ENCODE measurements around the gene TP73.
"Not testable (repeated sequence)": the region's sequence is repeated elsewhere in the genome, so short reads cannot be mapped to it uniquely, and the experiment has no call there.

Gene TP73

DNA sequence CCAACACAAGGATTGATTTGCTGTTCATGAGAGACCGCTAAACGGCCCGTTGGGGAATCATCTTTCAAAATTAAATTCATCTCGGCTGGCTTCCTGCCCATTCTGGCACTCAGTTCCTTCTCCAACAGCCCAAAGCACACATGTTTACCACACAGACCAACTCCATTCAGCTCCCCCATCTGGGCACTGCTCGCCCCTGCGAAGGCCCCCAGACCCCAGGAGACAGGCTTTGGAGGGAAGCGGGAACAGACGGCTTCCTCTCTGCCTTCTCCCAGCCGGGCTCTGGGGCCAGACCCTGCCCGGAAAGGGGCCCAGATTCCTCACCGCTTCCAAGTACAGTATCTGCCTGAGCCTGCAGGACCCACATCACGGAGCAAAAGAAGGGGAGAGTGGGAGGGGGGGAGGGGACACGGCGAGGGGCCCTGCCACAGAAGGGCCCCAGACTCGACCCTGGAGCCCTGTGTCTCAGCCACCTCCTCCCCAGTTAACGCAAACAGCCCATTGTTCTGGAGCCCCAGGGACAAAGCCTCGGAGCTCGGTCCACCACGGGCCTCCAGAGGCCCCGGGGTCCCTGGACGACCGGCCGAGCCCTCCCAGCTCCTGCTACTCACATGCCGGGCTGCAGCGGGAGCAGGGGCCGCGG is 41.7 kb upstream of the TP73 start:
- Histone ChIP-seq H3K4me3 (ENCODE audit: low read depth, low read length) (peak overlapping the region; percentile 61), H3K9me3 (ENCODE audit: control insufficient read depth, insufficient read depth, low read length) (no peaks in the 10 kb centered on the region), H3K9ac (ENCODE audit: low read depth, low read length) (no peak overlapping the region), H3K4me1 (ENCODE audit: control insufficient read depth, insufficient read depth, low read length) (no peaks in the 10 kb centered on the region), H3K36me3 (ENCODE audit: control insufficient read depth, insufficient read depth, low read length) (no peaks in the 10 kb centered on the region), H3K27me3 (ENCODE audit: control insufficient read depth, insufficient read depth, low read length) (peaks cover 8% of the 10 kb centered on the region)

DNA sequence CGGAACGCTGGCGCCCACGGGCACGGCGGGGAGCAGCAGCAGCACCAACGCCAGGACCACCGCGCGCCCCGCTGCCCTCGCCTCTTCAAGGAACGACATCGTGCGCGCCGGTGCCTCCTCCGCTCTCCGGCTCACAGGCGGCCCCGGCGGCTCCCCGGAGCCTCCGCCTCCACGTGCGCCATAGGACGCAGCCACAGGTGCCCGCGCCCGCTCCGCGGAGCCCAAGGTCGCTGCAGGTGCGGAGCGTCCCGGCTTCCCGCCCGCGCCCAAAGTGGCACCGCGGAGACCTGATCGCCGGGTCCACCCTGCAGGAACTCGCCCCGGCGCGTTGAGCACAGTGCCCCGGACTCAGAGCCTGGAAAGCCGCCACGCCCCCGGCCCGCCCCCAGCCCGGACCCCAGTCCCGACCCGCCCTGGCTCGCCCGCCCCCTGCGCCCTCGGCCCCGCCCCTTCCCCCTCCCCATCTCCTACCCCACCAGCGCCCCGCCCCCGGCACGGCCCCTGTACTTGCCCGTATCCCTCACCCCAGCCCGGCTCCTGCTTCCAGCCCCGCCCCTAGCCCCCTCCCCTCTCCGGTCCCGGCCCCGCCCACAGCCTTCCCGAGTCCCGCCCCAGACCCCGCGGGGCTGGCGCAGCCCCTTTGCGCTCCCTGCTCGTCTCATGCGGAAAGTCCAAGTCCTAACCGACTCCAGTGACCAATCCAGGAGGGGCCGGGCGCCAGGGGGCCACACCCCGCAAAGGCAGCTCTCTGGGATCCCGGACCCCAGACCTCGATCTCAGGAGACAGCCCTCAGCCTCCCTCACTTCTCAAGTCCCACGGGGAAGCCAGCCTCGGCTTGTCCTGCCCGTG is 40.9 kb upstream of the TP73 start, which contains the start of gene MEGF6:
MEGF6 (minus strand) TSS at position 339 of the 850 bp plus-strand sequence; CDS start at position 99, 240 bp downstream.
- H3K4me3 ChIP-seq (ENCODE audit: low read depth, low read length): peak within 1 kb of the TSS; percentile 61
- no peaks in the 10 kb centered on the region for H3K9me3 ChIP-seq (ENCODE audit: control insufficient read depth, insufficient read depth, low read length)
- no peak within 1 kb of the TSS for H3K9ac ChIP-seq (ENCODE audit: low read depth, low read length)
- peaks cover 8% of the 10 kb centered on the region for H3K27me3 ChIP-seq (ENCODE audit: control insufficient read depth, insufficient read depth, low read length)
- no peaks in the 10 kb centered on the region for H3K36me3 ChIP-seq (ENCODE audit: control insufficient read depth, insufficient read depth, low read length)
- no peaks in the 10 kb centered on the region for H3K4me1 ChIP-seq (ENCODE audit: control insufficient read depth, insufficient read depth, low read length)

DNA sequence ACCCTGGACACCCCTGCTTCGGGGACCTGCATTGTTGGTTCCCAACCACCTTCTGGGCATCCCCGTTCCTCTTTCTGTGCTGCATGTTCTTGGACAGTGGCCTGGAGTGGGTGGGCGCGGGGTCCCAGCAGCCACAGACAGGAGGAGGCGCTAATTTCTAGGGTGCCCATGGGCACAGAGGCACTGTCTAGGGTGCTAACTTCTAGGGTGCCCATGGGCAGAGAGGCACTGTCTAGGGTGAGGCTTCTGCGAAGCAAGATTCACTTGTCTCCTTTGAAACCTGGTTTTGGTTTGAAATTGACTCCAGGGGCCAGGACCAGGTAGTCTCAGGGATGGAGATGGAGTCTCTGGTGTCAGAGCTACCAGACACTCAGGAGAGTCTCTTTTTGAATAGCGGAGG is 40.2 kb upstream of the TP73 start:
- Histone ChIP-seq H3K9me3 (ENCODE audit: control insufficient read depth, insufficient read depth, low read length) (no peaks in the 10 kb centered on the region), H3K36me3 (ENCODE audit: control insufficient read depth, insufficient read depth, low read length) (no peaks in the 10 kb centered on the region), H3K27me3 (ENCODE audit: control insufficient read depth, insufficient read depth, low read length) (peaks cover 8% of the 10 kb centered on the region), H3K4me3 (ENCODE audit: low read depth, low read length) (peak overlapping the region; percentile 52), H3K9ac (ENCODE audit: low read depth, low read length) (no peak overlapping the region), H3K4me1 (ENCODE audit: control insufficient read depth, insufficient read depth, low read length) (no peaks in the 10 kb centered on the region)

DNA sequence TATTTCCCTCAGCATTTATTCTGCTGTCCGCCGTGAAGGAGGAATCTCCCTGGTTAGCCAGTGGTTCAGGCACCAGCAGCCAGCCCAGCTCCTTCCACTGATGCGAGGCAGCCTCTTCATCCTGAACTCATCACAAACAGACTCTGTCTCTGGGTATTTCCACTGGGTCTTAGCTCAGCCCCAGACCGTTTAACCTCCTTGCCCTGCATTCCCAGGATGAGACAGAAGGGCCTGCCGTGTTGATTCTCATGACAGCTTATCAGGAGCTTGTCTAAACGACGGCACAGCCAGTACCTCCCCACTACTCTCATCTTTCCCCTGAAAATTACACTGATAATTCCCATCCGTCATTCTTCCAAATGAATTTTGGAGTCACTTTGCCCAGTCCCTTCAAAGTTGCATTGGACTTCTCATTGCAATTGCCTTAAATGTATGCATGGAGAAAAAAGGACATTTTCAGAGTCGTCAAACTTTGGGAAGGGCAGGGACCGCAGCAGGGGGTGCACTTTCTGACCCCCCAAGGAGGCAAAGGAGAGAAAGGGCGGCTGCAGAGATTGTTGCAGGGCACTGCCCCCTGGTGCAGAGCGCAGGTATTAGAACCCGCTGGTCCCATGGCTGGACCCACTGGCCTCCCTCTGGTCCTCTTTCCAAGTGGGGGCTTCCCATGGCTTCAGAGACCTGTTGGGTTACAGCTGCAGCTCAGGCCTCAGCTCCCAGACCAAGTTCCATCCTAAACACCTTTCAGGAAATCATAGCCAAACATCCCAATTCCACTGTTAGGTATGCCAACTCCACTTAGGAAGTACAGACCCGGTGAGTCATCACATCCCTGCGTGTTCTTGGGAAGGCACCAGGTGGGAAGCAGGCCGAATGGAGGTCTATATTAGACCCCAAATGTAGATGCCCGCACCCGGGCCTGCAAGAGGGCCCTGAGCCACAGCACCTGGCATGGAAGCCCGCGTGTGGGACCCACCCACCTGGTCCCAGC is 37.3 kb upstream of the TP73 start:
- H3K4me1 ChIP-seq (ENCODE audit: control insufficient read depth, insufficient read depth, low read length): no peaks in the 10 kb centered on the region
- no peaks in the 10 kb centered on the region for H3K9me3 ChIP-seq (ENCODE audit: control insufficient read depth, insufficient read depth, low read length)

DNA sequence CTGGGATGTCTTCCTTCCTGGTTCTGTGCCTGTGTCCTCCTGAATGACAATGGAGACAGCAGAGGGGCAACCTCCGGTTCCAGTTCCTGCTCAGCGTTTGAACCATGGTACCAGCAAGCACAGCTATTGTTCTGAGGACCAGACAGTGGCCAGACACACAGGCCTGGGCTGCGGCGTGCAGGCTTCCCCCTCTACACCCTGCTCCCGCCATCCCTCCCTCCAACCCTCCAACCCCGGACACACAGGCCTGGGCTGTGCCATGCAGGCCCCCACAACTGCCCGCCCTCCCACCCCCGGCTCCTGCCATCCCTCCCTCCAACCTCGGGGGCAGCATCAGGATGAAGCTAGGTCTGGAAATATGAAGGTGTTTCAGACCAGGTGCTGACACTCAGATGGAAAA is 35.5 kb upstream of the TP73 start:
- no peak overlapping the region for H3K4me3 ChIP-seq (ENCODE audit: low read depth, low read length)
- H3K36me3 ChIP-seq (ENCODE audit: control insufficient read depth, insufficient read depth, low read length): no peaks in the 10 kb centered on the region
- no peaks in the 10 kb centered on the region for H3K4me1 ChIP-seq (ENCODE audit: control insufficient read depth, insufficient read depth, low read length)
- H3K27me3 ChIP-seq (ENCODE audit: control insufficient read depth, insufficient read depth, low read length): peaks cover 10% of the 10 kb centered on the region
- no peaks in the 10 kb centered on the region for H3K9me3 ChIP-seq (ENCODE audit: control insufficient read depth, insufficient read depth, low read length)
- no peak overlapping the region for H3K9ac ChIP-seq (ENCODE audit: low read depth, low read length)

More for the DNA sequence above, 37.3 kb upstream of the TP73 start:
- no peaks in the 10 kb centered on the region for H3K36me3 ChIP-seq (ENCODE audit: control insufficient read depth, insufficient read depth, low read length)
- H3K4me3 ChIP-seq (ENCODE audit: low read depth, low read length): no peak overlapping the region
- peaks cover 8% of the 10 kb centered on the region for H3K27me3 ChIP-seq (ENCODE audit: control insufficient read depth, insufficient read depth, low read length)
- H3K9ac ChIP-seq (ENCODE audit: low read depth, low read length): no peak overlapping the region

DNA sequence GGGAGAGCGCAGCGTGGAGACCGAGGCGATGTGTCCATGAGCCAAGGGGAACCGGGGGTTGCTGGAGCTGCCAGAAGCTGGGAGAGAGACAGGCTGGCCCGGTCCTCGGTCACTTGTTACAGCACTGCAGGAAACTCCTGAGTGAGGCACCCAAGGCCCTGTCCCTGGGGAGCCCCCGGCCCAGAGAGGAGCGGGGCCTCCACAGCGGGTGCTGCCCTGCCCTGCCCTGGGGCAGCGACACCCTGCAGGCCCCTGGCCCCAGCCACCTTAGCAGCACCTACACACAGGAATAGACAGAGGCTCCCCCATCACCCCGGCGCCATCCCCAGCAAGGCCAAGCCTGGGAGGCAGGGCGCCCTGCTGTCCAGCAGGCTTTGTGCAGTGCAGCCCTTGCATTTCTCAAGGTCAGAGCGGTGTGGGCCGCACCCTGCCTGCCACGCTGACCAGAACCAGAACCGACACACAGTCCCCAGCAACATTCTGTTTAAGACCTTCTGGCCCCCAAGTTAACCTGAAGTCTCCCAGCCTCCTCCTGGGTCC is 34.4 kb upstream of the TP73 start:
- H3K27me3 ChIP-seq (ENCODE audit: control insufficient read depth, insufficient read depth, low read length): peaks cover 3% of the 10 kb centered on the region
- no peaks in the 10 kb centered on the region for H3K36me3 ChIP-seq (ENCODE audit: control insufficient read depth, insufficient read depth, low read length)
- H3K9me3 ChIP-seq (ENCODE audit: control insufficient read depth, insufficient read depth, low read length): no peaks in the 10 kb centered on the region
- H3K9ac ChIP-seq (ENCODE audit: low read depth, low read length): no peak overlapping the region
- no peak overlapping the region for H3K4me3 ChIP-seq (ENCODE audit: low read depth, low read length)
- no peaks in the 10 kb centered on the region for H3K4me1 ChIP-seq (ENCODE audit: control insufficient read depth, insufficient read depth, low read length)

DNA sequence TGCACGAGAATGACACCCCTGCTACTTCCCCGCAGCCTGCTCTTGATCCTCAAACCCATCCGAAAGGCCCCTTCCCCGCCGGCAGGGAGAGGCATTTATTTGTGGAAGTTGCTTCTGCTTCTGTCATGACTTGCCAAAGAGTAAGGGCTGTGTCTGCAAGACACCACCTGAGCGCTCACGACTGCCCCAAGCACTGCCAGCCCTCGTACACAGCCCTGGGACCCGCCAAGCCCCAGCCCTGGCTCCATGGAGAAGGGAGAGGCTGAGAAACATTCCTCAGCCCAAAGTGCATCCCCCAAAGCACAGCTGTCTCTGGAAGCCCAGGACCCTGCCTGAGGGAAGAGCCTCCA is 33.8 kb upstream of the TP73 start:
- Histone ChIP-seq H3K4me1 (ENCODE audit: control insufficient read depth, insufficient read depth, low read length) (no peaks in the 10 kb centered on the region), H3K9me3 (ENCODE audit: control insufficient read depth, insufficient read depth, low read length) (no peaks in the 10 kb centered on the region), H3K27me3 (ENCODE audit: control insufficient read depth, insufficient read depth, low read length) (peaks cover 3% of the 10 kb centered on the region), H3K9ac (ENCODE audit: low read depth, low read length) (no peak overlapping the region), H3K36me3 (ENCODE audit: control insufficient read depth, insufficient read depth, low read length) (no peaks in the 10 kb centered on the region), H3K4me3 (ENCODE audit: low read depth, low read length) (no peak overlapping the region)

DNA sequence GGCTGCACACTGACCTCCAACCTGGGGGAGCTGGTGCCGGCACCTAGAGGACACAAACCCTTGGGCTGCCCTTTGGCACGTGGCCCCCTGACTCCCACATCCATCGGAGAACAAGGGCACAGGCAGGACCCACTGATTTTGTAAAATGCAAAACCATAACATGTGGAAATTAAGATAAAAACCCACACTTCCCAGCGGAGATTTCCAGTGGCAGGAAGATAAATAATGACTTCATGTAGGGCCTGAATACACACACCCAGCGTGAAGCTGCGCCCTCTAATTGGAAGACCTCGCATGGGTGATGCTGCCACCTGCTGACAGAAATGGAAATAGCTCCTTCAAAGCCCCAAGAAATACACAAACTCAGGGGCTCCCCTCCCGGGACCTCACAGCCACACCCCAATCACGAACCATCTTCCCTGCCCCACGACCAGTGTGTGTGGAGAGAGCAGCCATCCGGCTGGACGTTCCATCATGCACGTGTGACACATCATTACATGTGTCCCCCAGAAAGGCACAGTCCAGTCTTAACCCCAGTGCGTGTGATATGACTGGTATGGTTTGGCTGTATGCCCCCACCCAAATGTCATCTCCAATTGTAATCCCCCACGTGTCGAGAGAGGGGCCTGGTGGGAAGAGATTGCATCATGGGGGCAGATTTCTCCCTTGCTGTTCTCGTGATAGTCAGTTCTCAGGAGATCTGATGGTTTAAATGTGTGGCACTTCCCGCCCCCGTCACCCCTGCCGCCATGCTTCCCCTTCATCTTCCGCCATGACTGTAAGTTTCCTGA is 33.2 kb upstream of the TP73 start:
- Histone ChIP-seq H3K4me1 (ENCODE audit: control insufficient read depth, insufficient read depth, low read length) (no peaks in the 10 kb centered on the region), H3K36me3 (ENCODE audit: control insufficient read depth, insufficient read depth, low read length) (no peaks in the 10 kb centered on the region), H3K27me3 (ENCODE audit: control insufficient read depth, insufficient read depth, low read length) (peaks cover 5% of the 10 kb centered on the region), H3K4me3 (ENCODE audit: low read depth, low read length) (no peak overlapping the region), H3K9ac (ENCODE audit: low read depth, low read length) (no peak overlapping the region), H3K9me3 (ENCODE audit: control insufficient read depth, insufficient read depth, low read length) (no peaks in the 10 kb centered on the region)

DNA sequence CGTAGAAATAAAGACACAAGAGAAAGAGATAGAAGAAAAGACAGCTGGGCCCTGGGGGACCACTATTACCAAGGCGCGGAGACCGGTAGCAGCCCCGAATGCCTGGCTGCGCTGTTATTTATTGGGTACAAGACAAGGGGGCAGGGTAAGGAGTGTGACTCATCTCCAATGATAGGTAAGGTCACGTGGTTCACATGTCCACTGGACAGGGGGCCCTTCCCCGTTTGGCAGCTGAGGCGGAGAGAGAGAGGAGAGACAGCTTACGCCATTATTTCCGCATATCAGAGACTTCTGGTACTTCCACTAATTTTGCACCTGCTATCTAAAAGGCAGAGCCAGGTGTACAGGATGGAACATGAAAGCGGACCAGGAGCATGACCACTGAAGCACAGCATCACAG is 31.6 kb upstream of the TP73 start:
- Histone ChIP-seq H3K4me3 (ENCODE audit: low read depth, low read length) (no peak overlapping the region), H3K4me1 (ENCODE audit: control insufficient read depth, insufficient read depth, low read length) (no peaks in the 10 kb centered on the region), H3K9ac (ENCODE audit: low read depth, low read length) (no peak overlapping the region), H3K36me3 (ENCODE audit: control insufficient read depth, insufficient read depth, low read length) (no peaks in the 10 kb centered on the region), H3K9me3 (ENCODE audit: control insufficient read depth, insufficient read depth, low read length) (no peaks in the 10 kb centered on the region), H3K27me3 (ENCODE audit: control insufficient read depth, insufficient read depth, low read length) (peaks cover 5% of the 10 kb centered on the region)

DNA sequence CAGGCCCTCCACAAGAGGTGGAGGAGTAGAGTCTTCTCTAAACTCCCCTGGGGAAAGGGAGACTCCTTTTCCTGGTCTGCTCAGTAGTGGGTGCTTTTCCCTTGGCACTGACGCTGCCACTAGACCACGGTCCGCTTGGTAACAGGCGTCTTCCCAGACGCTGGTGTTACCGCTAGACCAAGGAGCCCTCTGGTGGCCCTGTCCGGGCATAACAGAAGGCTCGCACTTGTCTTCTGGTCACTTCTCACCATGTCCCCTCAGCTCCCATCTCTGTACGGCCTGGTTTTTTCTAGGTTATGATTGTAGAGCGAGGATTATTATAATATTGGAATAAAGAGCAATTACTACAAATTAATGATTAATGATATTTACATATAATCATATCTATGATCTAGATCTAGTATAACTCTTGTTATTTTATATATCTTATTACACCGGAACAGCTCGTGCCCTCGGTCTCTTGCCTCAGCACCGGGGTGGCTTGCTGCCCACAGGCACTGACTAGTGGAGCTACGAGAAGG is 31.1 kb upstream of the TP73 start:
- not testable (repeated sequence) for H3K27me3 ChIP-seq (ENCODE audit: control insufficient read depth, insufficient read depth, low read length); H3K4me3 ChIP-seq (ENCODE audit: low read depth, low read length); H3K9me3 ChIP-seq (ENCODE audit: control insufficient read depth, insufficient read depth, low read length); H3K36me3 ChIP-seq (ENCODE audit: control insufficient read depth, insufficient read depth, low read length); H3K4me1 ChIP-seq (ENCODE audit: control insufficient read depth, insufficient read depth, low read length); H3K9ac ChIP-seq (ENCODE audit: low read depth, low read length)

Measured in iPS-15b (cell line).